Neural progenitor cell (in vitro differentiated cells): ENCODE data around the gene ARNT2.

ENCODE experiments used
- CTCF ChIP-seq: fragments of 200-600 bp; sonication (generic); IDR thresholded peaks from 2 replicates; pipeline ENCODE4 v1.5.1; 2017; ENCODE audit warnings: antibody characterized with exemption, mild to moderate bottlenecking
- EZH2 ChIP-seq: fragments of 200-600 bp; sonication (generic); IDR thresholded peaks from 2 replicates; pipeline ENCODE4 v1.6.1; 2017; ENCODE audit warnings: antibody characterized with exemption, mild to moderate bottlenecking, moderate library complexity
- EZH2phosphoT487 ChIP-seq: fragments of 200-600 bp; sonication (generic); IDR thresholded peaks from 2 replicates; pipeline ENCODE4 v1.6.1; 2017; ENCODE audit warnings: antibody characterized with exemption

GRCh38 chr15:80547264-80547663 lies 143.1 kb downstream of the ARNT2 start:
- TF ChIP-seq EZH2: no peak
- TF ChIP-seq EZH2phosphoT487: no peak
- TF ChIP-seq CTCF: no peak
